Activated CD8-positive, alpha-beta memory T cell treated with anti-CD3 and anti-CD28 coated beads, Interleukin-2, amount 50 U/mL, for 1 hour (primary cell): Measurements from ENCODE around the gene TLX2.
"Not testable (repeated sequence)": the region's sequence is repeated elsewhere in the genome, so short reads cannot be mapped to it uniquely, and the experiment has no call there.

Experiments used
- DNase-seq: peaks from one replicate; pipeline ENCODE4 v3.0.0-alpha.2; 2020; ENCODE audit errors: extremely low read depth

The TLX2 gene

GRCh38 chr2:74554820-74555531 is 40.7 kb downstream of the TLX2 start:
- DNase-seq = no peak

- no peak for DNase-seq
These were observed 41.4 kb downstream of the TLX2 start for GRCh38 chr2:74555610-74556103.

- no peak for DNase-seq
These were observed 41.9 kb downstream of the TLX2 start for GRCh38 chr2:74556159-74556558.

GRCh38 chr2:74556831-74557370 is 42.7 kb downstream of the TLX2 start:
- DNase-seq = no peak

GRCh38 chr2:74558284-74559230 is 44.3 kb downstream of the TLX2 start:
- no peak for DNase-seq

GRCh38 chr2:74559912-74560311 is 45.7 kb downstream of the TLX2 start:
- no peak for DNase-seq

GRCh38 chr2:74560591-74560990 is 46.3 kb downstream of the TLX2 start:
- no peak for DNase-seq

- not testable (repeated sequence) for DNase-seq
These were observed 46.8 kb downstream of the TLX2 start for GRCh38 chr2:74561022-74561421.

- DNase-seq = no peak
These were observed 48.0 kb downstream of the TLX2 start for GRCh38 chr2:74562126-74562775.

- DNase-seq = no peak
These were observed 50.0 kb downstream of the TLX2 start for GRCh38 chr2:74564222-74564621.

GRCh38 chr2:74566076-74566753 is 52.0 kb downstream of the TLX2 start:
- DNase-seq = no peak

GRCh38 chr2:74566754-74567085 is 52.5 kb downstream of the TLX2 start:
- no peak for DNase-seq
